Fibroblast of the aortic adventitia (primary cell): ENCODE measurements around the gene DUSP1. TPM values are rescaled to one million over a fixed set of nuclear protein-coding genes. Genes with fewer than 3 reads are reported as not detected.

Experiments used
- DNase-seq: peaks from one replicate; pipeline ENCODE4 v3.0.0-alpha.2; 2010; ENCODE audit warnings: low read depth
- H3K4me3 ChIP-seq: 2 replicates; pipeline ENCODE4 v1.5.1; 2011; ENCODE audit warnings: low read depth, mild to moderate bottlenecking, control low read depth, low read length, moderate library complexity
- CTCF ChIP-seq: IDR thresholded peaks from 2 replicates; pipeline ENCODE4 v1.5.1; 2011; ENCODE audit warnings: mild to moderate bottlenecking, low read length, control low read depth, inconsistent platforms; ENCODE audit not compliant: insufficient read depth
- total RNA-seq: library from RNA; depleted of rRNA; stranded (reverse); fragments of >200 nt; gene quantifications from 2 replicates; pipeline ENCODE4 v1.2.3, GENCODE V29; 2012; ENCODE audit warnings: low replicate concordance

DUSP1 gene
- total RNA-seq, 1 donor: 44.1 TPM

- DNase-seq: no peak
- H3K4me3 ChIP-seq: no peak overlapping the region
- TF ChIP-seq CTCF: no peak
Observed at GRCh38 chr5:172758834-172759149, 12.2 kb downstream of the DUSP1 start.

DNA sequence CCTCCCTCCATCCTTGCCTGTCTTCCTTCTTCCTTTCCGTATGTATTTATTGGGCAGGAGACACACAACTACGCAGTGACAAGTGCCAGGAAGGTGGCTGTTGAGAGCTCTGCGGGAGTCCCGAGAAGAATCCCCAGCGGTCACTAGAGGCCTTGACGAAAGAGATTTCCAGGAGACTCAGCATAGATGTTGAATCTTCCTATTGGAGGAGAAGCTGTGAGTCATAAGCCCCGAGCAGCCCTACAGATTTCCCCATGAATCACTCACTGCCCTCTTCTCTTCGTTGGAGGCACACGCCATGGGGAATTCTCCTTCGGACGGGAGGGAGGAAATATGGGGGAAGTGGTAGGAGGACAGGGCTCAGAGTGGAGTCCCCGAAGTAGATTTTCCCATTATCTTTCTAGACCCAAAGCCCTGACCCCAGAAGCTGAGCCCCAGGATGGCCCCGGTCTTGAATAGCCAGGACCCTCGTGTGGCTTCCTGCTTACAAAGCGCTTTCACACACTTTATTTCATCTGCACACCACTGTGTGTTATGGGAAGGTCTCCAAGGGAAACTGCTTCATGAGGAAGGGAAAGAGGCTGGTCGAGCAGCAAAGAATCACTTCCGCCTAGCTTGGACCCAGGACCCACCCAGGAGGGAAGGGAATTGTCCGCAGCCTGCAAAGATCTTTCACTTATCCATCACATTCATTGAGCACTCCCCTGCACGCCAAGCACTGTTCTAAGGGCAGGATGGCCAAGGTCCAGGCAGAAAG lies 12.7 kb downstream of the DUSP1 start:
- H3K4me3 ChIP-seq: no peak overlapping the region
- DNase-seq: peak; percentile 90
- no peak for TF ChIP-seq CTCF

GRCh38 chr5:172757394-172758010 lies 13.5 kb downstream of the DUSP1 start:
- H3K4me3 ChIP-seq: no peak overlapping the region
- TF ChIP-seq CTCF: no peak
- DNase-seq: no peak

- H3K4me3 ChIP-seq: no peak overlapping the region
- no peak for DNase-seq
- no peak for TF ChIP-seq CTCF
Observed at GRCh38 chr5:172756764-172757393, 14.1 kb downstream of the DUSP1 start.

DNA sequence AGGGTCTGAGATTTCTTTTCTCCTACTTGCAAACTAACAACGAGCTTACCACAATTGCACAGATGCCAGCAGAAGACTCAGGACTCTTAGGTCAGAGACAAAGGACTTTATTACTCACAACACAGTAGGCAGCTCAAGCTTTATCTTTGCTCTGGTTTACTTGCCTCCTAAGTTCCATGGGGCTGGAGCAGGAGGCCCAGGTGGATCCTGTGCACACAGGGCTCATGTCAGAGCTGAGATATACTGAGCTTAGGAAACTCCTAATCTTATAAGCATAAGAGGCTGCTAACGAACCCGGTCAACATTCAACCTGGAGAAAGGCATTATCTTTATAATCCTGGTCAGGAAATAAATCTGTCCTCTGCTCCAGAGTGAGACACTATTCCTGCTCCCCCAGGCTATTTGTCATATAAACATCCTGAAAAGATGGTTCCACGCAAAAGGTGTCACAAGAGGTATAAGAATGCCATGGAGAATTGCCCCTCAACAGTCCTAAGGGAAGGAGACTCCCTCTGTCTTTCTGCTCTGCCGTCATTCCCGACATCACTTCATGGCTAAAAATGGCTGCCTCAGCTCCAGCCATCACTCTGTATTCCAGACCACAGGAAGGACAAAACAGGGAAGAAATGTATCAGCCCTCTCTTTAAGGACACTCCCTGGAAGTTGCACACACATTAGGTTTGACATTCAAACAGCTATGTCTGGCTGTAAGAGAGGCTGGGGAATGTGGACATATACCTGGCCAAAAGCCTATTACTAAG lies 16.2 kb downstream of the DUSP1 start:
- no peak for DNase-seq
- no peak for TF ChIP-seq CTCF
- H3K4me3 ChIP-seq: no peak overlapping the region

DNA sequence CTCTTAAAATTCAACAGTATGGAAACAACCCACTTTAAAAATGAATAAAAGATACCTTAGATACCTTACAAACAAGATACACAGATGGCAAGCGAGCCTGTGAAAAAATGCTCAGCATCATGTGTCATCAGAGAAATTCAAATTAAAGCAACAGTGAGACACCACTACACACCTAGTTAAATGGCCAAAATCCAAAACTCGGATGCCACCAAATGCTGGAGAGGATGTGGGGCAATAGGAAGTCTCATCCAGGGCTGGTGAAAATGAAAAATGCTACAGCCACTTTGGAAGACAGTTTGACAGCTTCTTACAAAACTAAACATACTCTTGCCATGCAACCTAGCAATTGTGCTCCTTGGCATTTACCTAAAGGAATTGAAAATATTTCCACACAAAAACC lies 17.9 kb downstream of the DUSP1 start:
- H3K4me3 ChIP-seq: no peak overlapping the region
- no peak for TF ChIP-seq CTCF
- DNase-seq: no peak
